ENCODE measurements around the gene ORM1.
"Not testable (repeated sequence)": the region's sequence is repeated elsewhere in the genome, so short reads cannot be mapped to it uniquely, and the experiment has no call there.

The ORM1 gene

GRCh38 chr9:114325684-114326254, 2.9 kb downstream of the ORM1 start:
- DNase-seq = not testable (repeated sequence)

- no peak for DNase-seq
Measured at GRCh38 chr9:114327749-114328148, 4.9 kb downstream of the ORM1 start.

- DNase-seq = not testable (repeated sequence)
Measured at GRCh38 chr9:114328357-114328820, 5.5 kb downstream of the ORM1 start.

GRCh38 chr9:114328937-114329624, 6.2 kb downstream of the ORM1 start:
- not testable (repeated sequence) for DNase-seq

GRCh38 chr9:114329625-114330022, 6.7 kb downstream of the ORM1 start, which contains the start of gene ORM2:
Gene ORM2, plus strand, starts transcription at chr9:114329869. Its CDS starts 36 bp downstream, at chr9:114329905.
- not testable (repeated sequence) for DNase-seq

- DNase-seq = no peak
Measured at GRCh38 chr9:114330636-114331035, 7.7 kb downstream of the ORM1 start.

- DNase-seq = not testable (repeated sequence)
Measured at GRCh38 chr9:114331229-114332195, 8.6 kb downstream of the ORM1 start.

- not testable (repeated sequence) for DNase-seq
Measured at GRCh38 chr9:114332474-114333040, 9.7 kb downstream of the ORM1 start.

- DNase-seq = not testable (repeated sequence)
Measured at GRCh38 chr9:114333718-114334117, 10.8 kb downstream of the ORM1 start.

GRCh38 chr9:114334490-114334889, 11.6 kb downstream of the ORM1 start:
- no peak for DNase-seq

- no peak for DNase-seq
Measured at GRCh38 chr9:114335745-114336144, 12.8 kb downstream of the ORM1 start.

GRCh38 chr9:114336157-114336556, 13.3 kb downstream of the ORM1 start:
- no peak for DNase-seq

GRCh38 chr9:114336699-114337395, 13.9 kb downstream of the ORM1 start:
- DNase-seq = no peak

- no peak for DNase-seq
Measured at GRCh38 chr9:114338187-114338586, 15.3 kb downstream of the ORM1 start.

GRCh38 chr9:114339130-114339908, 16.4 kb downstream of the ORM1 start:
- peak; percentile 44 for DNase-seq

- no peak for DNase-seq
Measured at GRCh38 chr9:114341152-114341830, 18.4 kb downstream of the ORM1 start.

- no peak for DNase-seq
Measured at GRCh38 chr9:114341991-114342390, 19.1 kb downstream of the ORM1 start.

- no peak for DNase-seq
Measured at GRCh38 chr9:114342755-114343440, 20.0 kb downstream of the ORM1 start.

GRCh38 chr9:114343471-114344187, 20.7 kb downstream of the ORM1 start:
- no peak for DNase-seq

GRCh38 chr9:114344188-114344566, 21.3 kb downstream of the ORM1 start:
- no peak for DNase-seq
